Endothelial cell (in vitro differentiated cells): ENCODE measurements around the gene ADGRG3. TPM values are rescaled to one million over a fixed set of nuclear protein-coding genes. Genes with fewer than 3 reads are reported as not detected.

Source experiments
- DNase-seq: peaks from one replicate; pipeline ENCODE4 v3.0.0; 2021; ENCODE audit warnings: low spot score
- H3K27ac Mint-ChIP-seq: one replicate; pipeline ENCODE4 v1.8.0; 2021; ENCODE audit warnings: mixed read lengths, inconsistent platforms; ENCODE audit not compliant: unreplicated experiment
- H3K27me3 Mint-ChIP-seq: one replicate; pipeline ENCODE4 v1.8.0; 2021; ENCODE audit warnings: mild to moderate bottlenecking, moderate library complexity, mixed read lengths, inconsistent platforms; ENCODE audit not compliant: unreplicated experiment
- H3K36me3 Mint-ChIP-seq: one replicate; pipeline ENCODE4 v1.8.0; 2021; ENCODE audit warnings: mild to moderate bottlenecking, low read depth, mixed read lengths, inconsistent platforms; ENCODE audit not compliant: unreplicated experiment
- H3K4me1 Mint-ChIP-seq: one replicate; pipeline ENCODE4 v1.8.0; 2021; ENCODE audit warnings: mild to moderate bottlenecking, mixed read lengths, inconsistent platforms; ENCODE audit not compliant: unreplicated experiment
- H3K4me3 Mint-ChIP-seq: one replicate; pipeline ENCODE4 v1.8.0; 2021; ENCODE audit warnings: mild to moderate bottlenecking, mixed read lengths, inconsistent platforms; ENCODE audit not compliant: unreplicated experiment
- H3K9me3 Mint-ChIP-seq: one replicate; pipeline ENCODE4 v1.8.0; 2021; ENCODE audit warnings: mixed read lengths, inconsistent platforms; ENCODE audit not compliant: unreplicated experiment
- CTCF ChIP-seq: fragments of 200-600 bp; sonication (generic); IDR thresholded peaks from one replicate; pipeline ENCODE4 v1.5.0; 2021; ENCODE audit warnings: antibody characterized with exemption; ENCODE audit not compliant: unreplicated experiment
- total RNA-seq: library from RNA; stranded (reverse); fragmentation: NEBNext Ultra II Directional; extraction: Animal tissue kit (Norgen Biotek cat#: 25700); gene quantifications from one replicate; pipeline ENCODE4 v1.2.1, GENCODE V29; 2021; ENCODE audit not compliant: unreplicated experiment

ADGRG3 gene
- total RNA-seq, 1 donor from 2014 or later, result 0.31 TPM

GRCh38 chr16:57689762-57690558, 21.9 kb downstream of the ADGRG3 start:
- H3K9me3 Mint-ChIP-seq, result no peaks in the 10 kb centered on the region
- no peaks in the 10 kb centered on the region for H3K36me3 Mint-ChIP-seq
- H3K27ac Mint-ChIP-seq, result peak overlapping the region; percentile 83
- peaks cover 36% of the 10 kb centered on the region for H3K4me1 Mint-ChIP-seq
- TF ChIP-seq CTCF, result no peak
- H3K27me3 Mint-ChIP-seq, result peaks cover 10% of the 10 kb centered on the region
- peak; percentile 70 for DNase-seq
- peak overlapping the region; percentile 44 for H3K4me3 Mint-ChIP-seq

GRCh38 chr16:57690782-57691471, 22.8 kb downstream of the ADGRG3 start:
- H3K9me3 Mint-ChIP-seq, result no peaks in the 10 kb centered on the region

GRCh38 chr16:57692636-57693035, 24.5 kb downstream of the ADGRG3 start:
- peaks cover 31% of the 10 kb centered on the region for H3K4me1 Mint-ChIP-seq
- TF ChIP-seq CTCF, result no peak
- DNase-seq, result no peak
- no peaks in the 10 kb centered on the region for H3K9me3 Mint-ChIP-seq
- no peak overlapping the region for H3K27ac Mint-ChIP-seq
- no peak overlapping the region for H3K4me3 Mint-ChIP-seq
- peaks cover 7% of the 10 kb centered on the region for H3K27me3 Mint-ChIP-seq
- no peaks in the 10 kb centered on the region for H3K36me3 Mint-ChIP-seq

More at GRCh38 chr16:57690782-57691471, 22.8 kb downstream of the ADGRG3 start:
- no peak for DNase-seq
- Mint-ChIP-seq H3K36me3 (no peaks in the 10 kb centered on the region), H3K4me3 (no peak overlapping the region), H3K4me1 (peaks cover 36% of the 10 kb centered on the region), H3K27ac (no peak overlapping the region), H3K27me3 (peaks cover 10% of the 10 kb centered on the region)
- TF ChIP-seq CTCF, result no peak

- no peak overlapping the region for H3K27ac Mint-ChIP-seq
- no peaks in the 10 kb centered on the region for H3K9me3 Mint-ChIP-seq
Observed at GRCh38 chr16:57693550-57693949, 25.4 kb downstream of the ADGRG3 start.

More at GRCh38 chr16:57693550-57693949, 25.4 kb downstream of the ADGRG3 start:
- TF ChIP-seq CTCF, result no peak
- Mint-ChIP-seq H3K36me3 (no peaks in the 10 kb centered on the region), H3K4me3 (no peak overlapping the region), H3K27me3 (peaks cover 8% of the 10 kb centered on the region), H3K4me1 (peaks cover 23% of the 10 kb centered on the region)
- DNase-seq, result no peak
